Epithelial cell of alveolus of lung (primary cell): Measurements from ENCODE around the gene IQCK. TPM values are rescaled to one million over a fixed set of nuclear protein-coding genes. Genes with fewer than 3 reads are reported as not detected.

Experiments
- total RNA-seq: library from RNA; depleted of rRNA; stranded (reverse); fragments of >200 nt; gene quantifications from 2 replicates; pipeline ENCODE4 v1.2.1, GENCODE V29; 2015

The IQCK gene, protein sequence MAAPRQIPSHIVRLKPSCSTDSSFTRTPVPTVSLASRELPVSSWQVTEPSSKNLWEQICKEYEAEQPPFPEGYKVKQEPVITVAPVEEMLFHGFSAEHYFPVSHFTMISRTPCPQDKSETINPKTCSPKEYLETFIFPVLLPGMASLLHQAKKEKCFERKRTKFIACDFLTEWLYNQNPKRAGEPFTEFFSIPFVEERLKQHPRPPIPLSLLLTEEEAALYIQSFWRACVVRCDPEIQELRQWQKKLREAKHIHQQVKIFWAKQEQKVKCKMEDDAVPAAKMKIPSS
- 4.5 and 20.7 TPM in 2 replicates for total RNA-seq

GRCh38 chr16:19717741-19718623 lies at the start of gene IQCK, which contains the start of gene KNOP1:
Gene IQCK (plus strand): TSS chr16:19718271. CDS start chr16:19718307, 36 bp downstream.
Gene KNOP1 (minus strand): TSS chr16:19718227. CDS start chr16:19715035, 3,192 bp downstream.

DNA sequence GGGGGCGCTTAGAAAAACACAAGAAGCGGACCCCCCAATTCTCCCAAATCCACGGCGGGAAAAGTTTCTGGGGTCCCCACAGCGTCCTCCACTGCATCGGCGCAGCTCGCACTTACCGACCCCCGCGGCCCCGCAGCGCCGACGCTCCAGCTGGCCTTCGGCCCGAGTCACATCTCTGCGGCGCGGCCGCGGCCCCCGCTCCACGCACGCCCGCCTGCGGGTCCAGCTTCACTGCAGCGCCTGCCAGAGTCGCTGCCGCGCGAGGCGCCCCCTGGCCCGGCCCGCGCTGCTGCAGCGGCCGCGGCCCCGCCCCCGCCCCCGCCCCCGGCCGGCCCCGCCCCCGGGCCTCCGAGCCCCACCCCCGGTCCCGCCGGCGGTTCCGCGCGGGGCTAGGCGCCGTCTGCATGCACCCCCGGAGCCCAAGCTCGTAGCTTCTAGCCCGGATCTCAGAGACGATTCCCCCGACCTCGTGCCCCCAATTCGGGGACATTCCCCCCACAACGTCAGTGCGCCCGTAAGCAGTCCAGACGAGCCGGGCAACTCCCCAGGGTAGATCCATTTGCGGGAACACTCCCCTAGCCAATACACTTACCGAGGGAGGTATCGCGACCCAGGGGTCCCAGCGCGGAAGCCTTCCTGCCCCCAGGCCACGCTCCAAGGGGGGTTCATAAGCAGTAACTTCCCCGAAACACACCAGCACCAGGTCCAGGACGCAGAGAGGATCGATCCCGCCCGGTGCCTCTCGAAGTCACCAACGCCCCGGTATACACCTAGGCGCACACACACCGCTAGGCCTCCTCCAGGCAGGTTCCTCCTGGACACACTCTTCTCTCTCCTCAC lies 166.8 kb downstream of the IQCK start, which contains the start of gene GPRC5B:
Gene GPRC5B, minus strand, starts transcription at position 238 of the 840 bp plus-strand sequence. CDS start 12,003 bp downstream, outside the sequence.

Other genes with a start within 250 kb of the IQCK start
- gene GDE1, start 196.2 kb upstream of the IQCK start, total RNA-seq: 58.6 and 67.8 TPM in 2 replicates
- gene CCP110, start 194.3 kb upstream of the IQCK start, total RNA-seq: 7.6 and 11.3 TPM in 2 replicates
- 40.9 and 43.8 TPM in 2 replicates for gene VPS35L, start 162.6 kb upstream of the IQCK start, total RNA-seq
- gene KNOP1, start within 50 bp of the IQCK start, total RNA-seq: 12.9 and 17.4 TPM in 2 replicates
- 10.2 and 37.1 TPM in 2 replicates for gene GPRC5B, start 166.6 kb downstream of the IQCK start, total RNA-seq